Peyer's patch (tissue), 4 donors: ENCODE data around the gene SCP2. TPM values are rescaled to one million over a fixed set of nuclear protein-coding genes. Genes with fewer than 3 reads are reported as not detected.

Experiments used
- DNase-seq, 3 donors: peaks; one replicate each; pipeline ENCODE4 v3.0.0-alpha.2; 2017 to 2019
- H3K27ac ChIP-seq, 4 donors: fragments of 200-600 bp; sonication (generic); one replicate each; pipeline ENCODE4 v1.5.1; 2016 to 2019
- H3K27me3 ChIP-seq, 2 donors: fragments of 200-600 bp; sonication (generic); one replicate each; pipeline ENCODE4 v1.5.1; 2019
- H3K36me3 ChIP-seq, 3 donors: fragments of 200-600 bp; sonication (generic); one replicate each; pipeline ENCODE4 v1.5.1; 2016 to 2019
- H3K4me1 ChIP-seq, 4 donors: fragments of 200-600 bp; sonication (generic); one replicate each; pipeline ENCODE4 v1.5.1; 2016 to 2019
- H3K4me3 ChIP-seq, 4 donors: fragments of 200-600 bp; sonication (generic); 1 replicate in 3 of 4; 2 replicates in 1 of 4; pipeline ENCODE4 v1.5.1; 2016 to 2019; ENCODE audit warnings: mild to moderate bottlenecking in 1 of 4
- H3K9me3 ChIP-seq, 4 donors: fragments of 200-600 bp; sonication (generic); one replicate each; pipeline ENCODE4 v1.5.1; 2016 to 2019; ENCODE audit warnings: mild to moderate bottlenecking in 1 of 4
- POLR2A ChIP-seq, 2 donors: fragments of 450-650 bp; IDR thresholded peaks; one replicate each; pipeline ENCODE4 v1.5.1; 2017; ENCODE audit warnings: antibody characterized with exemption in 2 of 2, mild to moderate bottlenecking in 2 of 2, moderate library complexity in 2 of 2
- total RNA-seq, 4 donors: library from RNA; depleted of rRNA; stranded (reverse); fragments of >200 nt; gene quantifications; one replicate each; pipeline ENCODE4 v1.1.0, GENCODE V29; 2016
- TF ChIP-seq, protein P1 (sequence below), 6 experiments: fragments of 450-650 bp in 4 of 6; fragments of 200-600 bp in 2 of 6; sonication (generic) in 1 of 6; IDR thresholded peaks; one replicate each; pipeline ENCODE4 v1.5.1; 2017 to 2019; ENCODE audit warnings: antibody characterized with exemption in 6 of 6, mild to moderate bottlenecking in 3 of 6, moderate library complexity in 1 of 6

SCP2 gene
- total RNA-seq, 4 donors from 2014 or later, result 161 to 402 (median 219) TPM

GRCh38 chr1:53065391-53065790, 138.3 kb downstream of the SCP2 start:
- no peak overlapping the region for H3K4me3 ChIP-seq
- H3K27me3 ChIP-seq, result peaks cover 0 to 14% of the 10 kb centered on the region in 2 donors
- DNase-seq, result no peak
- no peaks in the 10 kb centered on the region for H3K9me3 ChIP-seq
- peaks cover 0 to 21% (median 5%) of the 10 kb centered on the region in 4 donors for H3K4me1 ChIP-seq
- TF ChIP-seq, protein P1, sequence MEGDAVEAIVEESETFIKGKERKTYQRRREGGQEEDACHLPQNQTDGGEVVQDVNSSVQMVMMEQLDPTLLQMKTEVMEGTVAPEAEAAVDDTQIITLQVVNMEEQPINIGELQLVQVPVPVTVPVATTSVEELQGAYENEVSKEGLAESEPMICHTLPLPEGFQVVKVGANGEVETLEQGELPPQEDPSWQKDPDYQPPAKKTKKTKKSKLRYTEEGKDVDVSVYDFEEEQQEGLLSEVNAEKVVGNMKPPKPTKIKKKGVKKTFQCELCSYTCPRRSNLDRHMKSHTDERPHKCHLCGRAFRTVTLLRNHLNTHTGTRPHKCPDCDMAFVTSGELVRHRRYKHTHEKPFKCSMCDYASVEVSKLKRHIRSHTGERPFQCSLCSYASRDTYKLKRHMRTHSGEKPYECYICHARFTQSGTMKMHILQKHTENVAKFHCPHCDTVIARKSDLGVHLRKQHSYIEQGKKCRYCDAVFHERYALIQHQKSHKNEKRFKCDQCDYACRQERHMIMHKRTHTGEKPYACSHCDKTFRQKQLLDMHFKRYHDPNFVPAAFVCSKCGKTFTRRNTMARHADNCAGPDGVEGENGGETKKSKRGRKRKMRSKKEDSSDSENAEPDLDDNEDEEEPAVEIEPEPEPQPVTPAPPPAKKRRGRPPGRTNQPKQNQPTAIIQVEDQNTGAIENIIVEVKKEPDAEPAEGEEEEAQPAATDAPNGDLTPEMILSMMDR (IDR thresholded peaks at IDR 0.05), result no peak
- no peak for TF ChIP-seq POLR2A (IDR thresholded peaks at IDR 0.05)
- no peaks in the 10 kb centered on the region for H3K36me3 ChIP-seq
- H3K27ac ChIP-seq, result no peak overlapping the region

GRCh38 chr1:53066488-53066887, 139.4 kb downstream of the SCP2 start:
- H3K36me3 ChIP-seq, result no peaks in the 10 kb centered on the region
- H3K27ac ChIP-seq, result no peak overlapping the region
- H3K9me3 ChIP-seq, result no peaks in the 10 kb centered on the region
- H3K4me1 ChIP-seq, result peaks cover 0 to 18% (median 5%) of the 10 kb centered on the region in 4 donors
- H3K27me3 ChIP-seq, result peaks cover 0 to 11% of the 10 kb centered on the region in 2 donors
- H3K4me3 ChIP-seq, result no peak overlapping the region
- no peak for DNase-seq
- TF ChIP-seq, protein P1 (IDR thresholded peaks at IDR 0.05), result no peak
- TF ChIP-seq POLR2A (IDR thresholded peaks at IDR 0.05), result no peak

GRCh38 chr1:53066891-53067738, 140.0 kb downstream of the SCP2 start:
- Histone ChIP-seq H3K27ac (no peak overlapping the region), H3K4me1 (peaks cover 0 to 11% (median 3%) of the 10 kb centered on the region in 4 donors), H3K4me3 (no peak overlapping the region), H3K36me3 (no peaks in the 10 kb centered on the region), H3K27me3 (peaks cover 0 to 5% of the 10 kb centered on the region in 2 donors), H3K9me3 (no peaks in the 10 kb centered on the region)
- TF ChIP-seq POLR2A (IDR thresholded peaks at IDR 0.05), result no peak
- peak in 1 of 3 donors; percentile 40 for DNase-seq

DNA sequence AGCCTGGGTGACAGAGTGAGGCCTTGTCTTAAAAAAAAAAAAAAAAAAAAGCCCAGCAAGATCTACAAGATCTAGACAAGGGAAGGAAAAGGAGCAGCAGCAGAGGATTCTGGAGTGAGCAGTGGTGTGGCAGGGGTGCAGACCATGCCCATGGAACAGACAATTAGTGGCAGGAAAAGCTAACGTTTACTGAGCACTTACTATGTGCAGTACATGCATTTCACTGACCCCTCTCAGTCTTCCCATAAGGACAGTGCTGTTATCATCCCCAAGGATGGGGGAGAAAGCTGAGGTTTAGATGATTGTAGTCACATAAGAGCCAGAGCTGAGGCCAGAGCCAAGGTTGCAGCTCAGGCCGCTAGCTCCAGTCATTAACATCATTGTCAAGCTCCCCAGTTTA, 140.8 kb downstream of the SCP2 start:
- H3K4me3 ChIP-seq, result no peak overlapping the region
- no peaks in the 10 kb centered on the region for H3K9me3 ChIP-seq
- no peaks in the 10 kb centered on the region for H3K27me3 ChIP-seq
- TF ChIP-seq, protein P1 (IDR thresholded peaks at IDR 0.05), result no peak
- TF ChIP-seq POLR2A (IDR thresholded peaks at IDR 0.05), result no peak
- H3K27ac ChIP-seq, result no peak overlapping the region
- no peaks in the 10 kb centered on the region for H3K36me3 ChIP-seq
- peaks cover 0 to 4% (median 0%) of the 10 kb centered on the region in 4 donors for H3K4me1 ChIP-seq
- no peak for DNase-seq

GRCh38 chr1:53068314-53069099, 141.4 kb downstream of the SCP2 start:
- no peaks in the 10 kb centered on the region for H3K36me3 ChIP-seq
- no peak for TF ChIP-seq POLR2A (IDR thresholded peaks at IDR 0.05)
- TF ChIP-seq, protein P1 (IDR thresholded peaks at IDR 0.05), result no peak
- no peaks in the 10 kb centered on the region for H3K27me3 ChIP-seq
- DNase-seq, result no peak
- no peaks in the 10 kb centered on the region for H3K4me1 ChIP-seq
- no peak overlapping the region for H3K4me3 ChIP-seq
- no peak overlapping the region for H3K27ac ChIP-seq
- no peaks in the 10 kb centered on the region for H3K9me3 ChIP-seq

GRCh38 chr1:53069265-53069662, 142.2 kb downstream of the SCP2 start:
- Histone ChIP-seq H3K27me3 (no peaks in the 10 kb centered on the region), H3K36me3 (no peaks in the 10 kb centered on the region), H3K4me1 (no peaks in the 10 kb centered on the region), H3K27ac (no peak overlapping the region), H3K9me3 (no peaks in the 10 kb centered on the region), H3K4me3 (no peak overlapping the region)
- TF ChIP-seq, protein P1 (IDR thresholded peaks at IDR 0.05), result no peak
- TF ChIP-seq POLR2A (IDR thresholded peaks at IDR 0.05), result no peak
- peak in 2 of 3 donors; percentile 3 to 43 for DNase-seq
